AG09319 (cell line): Measurements from ENCODE around the gene C12orf42.

Source experiments
- DNase-seq: peaks from one replicate; pipeline ENCODE4 v3.0.0-alpha.2; 2010; ENCODE audit warnings: low read depth; ENCODE audit errors: extremely low read depth
- TF ChIP-seq, protein P1 (sequence below): IDR thresholded peaks from 2 replicates; pipeline ENCODE4 v1.5.1; 2011; ENCODE audit warnings: low read depth, mild to moderate bottlenecking, inconsistent platforms, low read length, moderate library complexity

Gene C12orf42

DNA sequence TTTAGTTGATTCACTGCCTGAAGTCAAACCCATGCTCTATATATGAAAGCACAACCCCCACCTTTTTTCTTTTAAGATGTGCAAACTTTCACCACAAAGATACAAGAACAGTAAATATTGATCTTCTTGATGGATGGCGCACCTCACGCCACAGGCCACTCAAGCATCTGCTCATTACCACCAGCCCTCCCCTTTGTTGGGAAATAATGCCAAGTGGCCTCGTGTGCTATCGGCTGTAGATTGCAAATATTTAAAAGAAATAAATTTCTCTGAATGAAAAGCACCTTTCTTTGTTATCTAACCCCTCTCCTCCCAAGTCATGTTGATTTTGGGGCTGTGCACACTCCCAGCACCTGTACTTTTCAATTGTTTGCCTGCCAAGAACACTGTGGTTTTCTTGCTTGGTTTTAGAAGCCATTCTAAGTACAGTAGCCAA is 122.7 kb downstream of the C12orf42 start:
- no peak for DNase-seq
- TF ChIP-seq, protein P1, sequence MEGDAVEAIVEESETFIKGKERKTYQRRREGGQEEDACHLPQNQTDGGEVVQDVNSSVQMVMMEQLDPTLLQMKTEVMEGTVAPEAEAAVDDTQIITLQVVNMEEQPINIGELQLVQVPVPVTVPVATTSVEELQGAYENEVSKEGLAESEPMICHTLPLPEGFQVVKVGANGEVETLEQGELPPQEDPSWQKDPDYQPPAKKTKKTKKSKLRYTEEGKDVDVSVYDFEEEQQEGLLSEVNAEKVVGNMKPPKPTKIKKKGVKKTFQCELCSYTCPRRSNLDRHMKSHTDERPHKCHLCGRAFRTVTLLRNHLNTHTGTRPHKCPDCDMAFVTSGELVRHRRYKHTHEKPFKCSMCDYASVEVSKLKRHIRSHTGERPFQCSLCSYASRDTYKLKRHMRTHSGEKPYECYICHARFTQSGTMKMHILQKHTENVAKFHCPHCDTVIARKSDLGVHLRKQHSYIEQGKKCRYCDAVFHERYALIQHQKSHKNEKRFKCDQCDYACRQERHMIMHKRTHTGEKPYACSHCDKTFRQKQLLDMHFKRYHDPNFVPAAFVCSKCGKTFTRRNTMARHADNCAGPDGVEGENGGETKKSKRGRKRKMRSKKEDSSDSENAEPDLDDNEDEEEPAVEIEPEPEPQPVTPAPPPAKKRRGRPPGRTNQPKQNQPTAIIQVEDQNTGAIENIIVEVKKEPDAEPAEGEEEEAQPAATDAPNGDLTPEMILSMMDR, result no peak

GRCh38 chr12:103369929-103370328 is 125.8 kb downstream of the C12orf42 start:
- no peak for DNase-seq

GRCh38 chr12:103368167-103368566 is 127.6 kb downstream of the C12orf42 start:
- DNase-seq, result no peak
- TF ChIP-seq, protein P1, result no peak

More at GRCh38 chr12:103369929-103370328, 125.8 kb downstream of the C12orf42 start:
- TF ChIP-seq, protein P1, result no peak

GRCh38 chr12:103354403-103354802 is 141.4 kb downstream of the C12orf42 start:
- TF ChIP-seq, protein P1, result no peak
- no peak for DNase-seq

DNA sequence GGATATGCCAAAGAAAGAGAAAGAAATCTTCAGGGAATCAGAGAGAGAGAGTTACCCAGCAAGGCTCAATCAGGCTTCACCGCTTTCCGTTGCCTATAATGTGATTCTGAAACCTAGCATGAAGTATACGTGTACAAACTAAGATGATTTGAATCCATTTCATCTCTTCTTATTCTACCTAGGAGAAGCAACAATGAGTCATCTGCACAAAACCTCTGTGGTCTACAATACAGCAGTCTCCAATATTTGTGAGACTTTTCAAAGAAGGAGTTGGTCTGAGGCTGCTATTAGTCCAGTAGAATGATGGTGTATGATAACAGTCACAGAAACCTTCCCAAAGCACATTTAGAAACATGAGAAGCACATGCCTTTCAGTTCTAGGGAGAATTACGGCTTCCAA is 141.9 kb downstream of the C12orf42 start:
- TF ChIP-seq, protein P1, result no peak
- DNase-seq, result no peak

DNA sequence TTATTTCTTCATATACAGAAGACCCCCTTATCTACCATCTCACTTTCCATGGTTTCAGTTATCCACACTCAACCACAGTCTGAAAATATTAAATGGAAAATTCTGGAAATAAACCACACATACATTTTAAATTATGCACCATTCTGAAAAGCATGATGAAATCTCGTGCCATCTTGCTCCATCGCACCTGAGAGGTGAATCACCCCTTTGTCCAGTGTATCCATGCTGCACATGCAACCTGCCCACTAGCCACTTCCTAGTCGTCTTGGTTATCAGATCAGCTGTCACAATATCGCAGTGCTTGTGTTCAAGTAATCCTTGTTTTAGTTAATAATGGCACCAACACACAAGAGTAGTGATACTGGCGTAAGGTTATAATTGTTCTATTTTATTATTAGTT is 145.7 kb downstream of the C12orf42 start:
- TF ChIP-seq, protein P1, result no peak
- DNase-seq, result no peak

- DNase-seq, result no peak
- TF ChIP-seq, protein P1, result no peak
Measured at GRCh38 chr12:103348935-103349334, 146.8 kb downstream of the C12orf42 start.
